Superior temporal gyrus (tissue), 1 donor: ENCODE results near the gene GPR37L1.
"Not testable (repeated sequence)": the region's sequence is repeated elsewhere in the genome, so short reads cannot be mapped to it uniquely, and the experiment has no call there.

Source experiments
- DNase-seq: peaks from one replicate; pipeline ENCODE4 v3.0.0-alpha.2; 2016; ENCODE audit errors: extremely low spot score

The GPR37L1 gene

DNA sequence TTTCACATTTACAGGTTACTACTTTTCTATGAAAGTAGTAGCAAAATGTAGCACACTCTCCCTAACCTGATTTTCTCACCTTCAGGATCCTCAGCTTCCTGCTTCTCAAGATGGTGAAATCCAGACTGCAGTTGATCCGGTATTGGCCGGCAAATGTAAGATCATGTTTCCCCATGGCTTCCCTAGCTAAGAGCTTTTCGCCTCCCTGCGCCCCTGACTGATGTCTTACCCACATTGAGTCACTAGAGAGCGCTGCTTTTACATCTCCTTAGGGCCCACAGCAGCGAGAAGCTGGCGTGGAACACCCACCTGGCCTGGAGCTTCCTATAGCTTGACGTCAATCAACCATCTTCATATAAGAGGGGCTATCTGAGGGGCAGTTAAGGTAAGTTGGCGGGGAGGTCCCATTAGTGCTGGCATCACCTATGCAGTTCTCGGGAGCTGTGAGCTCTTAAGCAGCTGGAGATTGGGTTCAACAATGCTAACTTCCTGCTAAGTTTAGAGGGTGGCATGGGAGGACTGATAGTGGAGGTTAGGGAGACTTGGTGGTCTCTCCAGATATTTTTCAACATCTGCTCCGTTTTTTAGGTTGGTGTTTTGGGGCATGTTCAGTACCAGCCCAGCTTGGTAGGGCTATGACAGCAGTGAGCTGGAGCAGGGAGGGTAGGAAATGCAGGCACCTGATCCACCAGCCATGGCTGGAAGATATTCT, 32.2 kb downstream of the GPR37L1 start:
- DNase-seq = peak; percentile 73

DNA sequence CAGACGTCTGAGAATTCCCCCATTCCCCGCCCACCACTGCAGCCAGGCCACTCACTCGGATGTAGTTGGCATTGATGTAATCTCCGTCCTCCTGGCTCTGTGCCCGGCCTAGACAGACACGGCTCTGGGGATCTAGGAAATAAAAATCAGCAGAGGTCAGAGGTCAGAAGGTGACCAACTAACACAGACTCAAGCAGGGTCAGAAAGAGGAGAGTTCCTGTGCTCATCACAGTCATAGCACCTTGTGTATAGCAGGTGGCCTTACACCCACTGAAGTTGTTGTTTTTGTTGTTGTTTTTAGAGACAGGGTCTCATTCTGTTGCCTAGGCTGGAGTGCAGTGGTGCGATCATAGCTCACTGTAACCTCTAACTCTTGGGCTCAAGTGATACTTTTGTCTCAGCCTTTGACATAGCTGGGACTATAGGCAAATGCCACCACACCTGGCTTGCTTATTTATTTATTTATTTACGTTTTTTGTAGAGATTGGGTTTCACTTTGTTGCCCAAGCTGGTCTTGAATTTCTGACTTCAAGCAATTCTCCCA, 32.8 kb downstream of the GPR37L1 start:
- DNase-seq = no peak

DNA sequence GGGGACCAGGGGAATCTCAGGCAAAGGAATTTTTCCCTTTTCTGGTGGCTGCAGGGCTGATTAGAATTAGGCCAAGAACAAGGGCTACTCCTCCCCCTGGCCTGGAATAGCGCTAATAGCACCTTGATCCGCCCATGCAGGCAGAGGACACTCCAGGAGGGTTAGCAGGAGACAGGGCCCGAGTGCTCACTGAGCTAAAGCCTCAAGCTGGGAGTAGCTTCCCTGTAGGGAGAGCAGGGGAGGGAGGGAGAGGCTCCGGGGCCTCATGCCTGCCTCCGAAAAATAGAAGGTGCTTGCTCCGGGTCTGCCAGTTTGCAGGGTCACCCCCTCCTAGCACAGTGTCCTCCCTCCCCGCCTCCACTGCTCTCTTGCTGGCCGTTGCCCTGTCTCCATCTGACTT, 33.9 kb downstream of the GPR37L1 start:
- no peak for DNase-seq

DNA sequence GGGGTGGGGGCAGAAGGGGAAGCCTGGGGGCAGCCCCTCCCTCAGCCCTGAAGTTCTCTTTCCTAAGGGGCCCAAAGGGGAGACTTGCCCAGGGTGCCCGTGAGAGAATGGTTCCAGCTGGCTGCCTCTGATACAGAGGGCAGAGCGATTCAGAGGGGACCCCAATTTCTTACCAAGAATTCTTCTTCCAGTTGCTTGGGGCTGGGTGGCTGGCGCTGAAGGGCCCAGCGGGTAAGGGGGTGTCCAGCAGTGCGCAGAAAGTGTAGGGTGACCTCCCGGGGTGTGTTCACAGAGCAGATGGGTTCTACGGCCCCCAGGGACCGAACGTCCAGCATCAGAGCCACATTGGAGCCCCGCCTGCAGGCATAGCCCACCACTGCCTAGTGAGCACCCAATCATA, 35.2 kb downstream of the GPR37L1 start:
- no peak for DNase-seq

DNA sequence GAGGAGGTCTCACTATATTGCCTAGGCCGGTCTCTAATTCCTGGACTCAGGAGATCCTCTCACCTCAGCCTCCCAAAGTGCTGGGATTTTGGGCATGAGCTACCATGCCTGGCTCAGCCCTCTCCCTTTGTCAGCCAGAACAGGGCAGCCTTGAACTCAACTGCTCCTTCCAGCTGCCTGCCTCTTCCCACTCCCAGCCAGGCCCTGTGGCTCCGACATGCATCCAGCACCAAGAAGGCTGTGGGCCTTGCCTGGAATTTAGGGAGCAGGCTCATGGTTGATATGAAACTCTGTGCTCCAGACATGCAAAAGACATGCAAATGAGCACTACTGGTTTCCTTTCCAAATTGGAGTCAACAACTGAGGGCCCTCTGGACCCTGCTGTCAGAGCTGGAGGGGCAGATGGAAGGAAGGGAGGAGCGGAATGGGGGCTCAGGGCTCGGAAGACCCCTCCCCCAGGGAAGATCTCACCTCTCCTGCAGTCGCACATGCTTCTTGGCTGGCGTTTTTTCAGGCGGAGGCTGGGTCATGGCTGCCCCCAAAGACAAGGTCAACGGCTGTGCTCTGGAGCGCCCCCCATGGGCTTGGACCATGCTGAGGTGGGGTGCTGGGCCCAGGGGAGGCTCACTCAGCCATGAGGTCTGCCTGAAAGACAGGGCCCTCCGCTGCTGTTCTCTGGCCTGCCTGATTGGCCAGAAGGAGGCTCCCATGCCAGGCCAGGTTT, 36.3 kb downstream of the GPR37L1 start:
- DNase-seq = no peak

DNA sequence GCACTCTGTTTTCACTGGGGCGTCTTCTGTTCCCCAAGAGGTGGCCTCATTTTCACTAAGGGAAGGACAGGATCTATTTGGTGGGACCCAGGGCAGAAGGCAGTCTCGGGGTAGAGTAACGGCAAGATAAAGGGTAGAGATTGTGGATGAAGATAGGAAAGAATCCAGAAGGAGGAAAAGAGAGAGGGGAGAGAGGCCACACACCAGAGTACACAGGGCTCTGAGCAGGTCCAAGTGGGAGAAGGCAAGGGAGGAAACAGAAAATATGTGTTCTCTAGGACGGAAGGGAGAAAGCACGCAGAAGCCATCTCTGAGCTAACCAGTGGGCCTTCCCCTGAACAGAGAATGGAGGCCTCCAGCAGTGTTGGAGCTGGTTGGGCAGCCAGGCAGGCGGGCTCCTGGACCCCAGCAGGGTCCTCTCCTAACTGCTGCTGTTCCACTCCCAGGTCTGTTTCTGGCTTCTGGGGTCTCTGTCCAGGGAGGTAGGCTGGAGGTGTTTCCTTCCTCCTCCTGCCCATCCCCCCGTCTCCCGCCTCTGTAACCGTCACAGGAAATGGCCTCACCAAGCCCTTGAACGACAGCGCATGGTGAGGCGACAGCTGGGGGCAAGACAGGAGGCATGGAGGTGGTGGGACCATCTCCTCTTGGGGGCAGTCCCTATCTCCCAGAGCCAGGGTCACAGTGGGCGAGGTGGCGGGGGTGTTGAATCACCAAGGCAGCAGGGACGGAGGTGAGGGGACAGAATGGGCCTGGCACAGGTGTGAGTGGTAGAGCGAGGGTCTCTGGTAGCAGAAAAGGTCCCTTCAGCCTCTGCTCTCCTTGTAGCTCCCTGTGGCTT, 37.0 kb downstream of the GPR37L1 start:
- no peak for DNase-seq

DNA sequence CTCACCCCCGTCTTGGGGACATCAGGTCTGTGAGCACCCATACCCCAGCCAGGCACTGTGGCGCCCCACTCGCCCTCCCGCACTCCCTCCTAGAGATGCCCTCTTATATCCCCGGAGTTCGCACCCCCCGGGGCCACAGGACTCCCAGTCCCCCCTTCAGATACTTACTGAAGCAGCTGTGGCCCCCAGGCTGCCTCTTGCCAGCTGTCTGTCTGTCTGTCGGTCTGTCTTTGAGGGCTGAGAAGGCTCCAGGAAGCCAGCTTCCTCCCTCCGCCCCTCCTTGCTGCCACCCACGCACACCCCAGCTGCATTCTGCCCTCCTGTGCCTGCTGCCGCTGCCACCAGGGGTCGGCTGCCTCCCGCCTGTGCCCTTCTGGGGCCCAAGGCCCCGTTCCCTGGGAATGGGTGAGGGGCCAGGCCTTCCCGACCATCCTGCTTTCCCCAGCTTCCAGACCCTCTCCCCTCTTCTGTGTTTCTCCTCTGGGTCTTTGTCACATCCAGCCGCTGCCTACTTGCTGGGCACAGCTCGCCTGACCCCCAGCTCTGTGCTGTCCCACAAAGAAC, 37.7 kb downstream of the GPR37L1 start, which contains the start of gene PTPN7:
TSS of gene PTPN7 (minus strand) at position 226 of the 564 bp plus-strand sequence. CDS start 1,200 bp downstream, outside the sequence.
- DNase-seq = no peak

DNA sequence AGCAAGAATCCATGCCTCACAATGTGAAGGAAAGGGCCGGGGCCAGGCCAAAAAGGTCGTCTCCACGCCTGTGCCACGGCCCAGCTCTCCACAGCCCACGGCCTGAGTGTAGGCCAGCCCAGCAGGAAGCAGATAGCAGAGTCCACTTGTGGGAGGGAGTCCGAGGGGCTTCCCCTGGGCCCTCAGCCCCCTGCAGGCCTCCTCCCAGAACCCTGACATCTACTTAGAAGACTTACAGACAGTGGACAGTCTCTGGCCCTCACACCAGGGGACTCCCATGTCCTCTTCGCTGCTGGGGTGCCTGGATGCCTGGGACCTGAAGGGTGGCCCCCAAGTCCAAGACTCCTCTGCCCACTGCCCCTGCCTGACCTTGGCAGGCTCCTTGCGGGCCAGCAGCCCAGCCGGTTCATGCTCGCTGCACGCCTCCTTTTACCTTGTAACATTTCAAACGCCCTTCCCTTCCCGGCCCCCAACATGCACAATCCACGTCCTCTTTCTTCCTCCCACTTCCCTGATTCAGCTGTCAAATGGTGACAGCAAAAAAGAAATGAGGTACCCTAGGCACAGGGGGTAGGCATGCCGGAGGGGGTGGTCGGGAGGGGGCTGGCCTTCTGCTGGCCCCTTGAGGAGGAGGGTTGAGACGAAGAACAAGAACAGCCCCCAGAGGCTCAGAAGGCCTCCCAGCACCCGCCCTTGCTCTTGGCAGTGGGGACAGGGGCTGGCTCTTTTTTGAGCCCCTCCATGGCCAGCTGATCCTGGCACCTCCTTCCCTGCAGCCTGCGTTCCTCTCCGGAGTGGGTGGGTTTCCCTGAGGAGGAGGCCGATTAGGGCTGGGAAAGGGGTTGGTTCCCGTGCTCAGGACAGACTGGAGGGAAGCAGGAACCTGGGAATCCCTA, 38.7 kb downstream of the GPR37L1 start:
- no peak for DNase-seq

DNA sequence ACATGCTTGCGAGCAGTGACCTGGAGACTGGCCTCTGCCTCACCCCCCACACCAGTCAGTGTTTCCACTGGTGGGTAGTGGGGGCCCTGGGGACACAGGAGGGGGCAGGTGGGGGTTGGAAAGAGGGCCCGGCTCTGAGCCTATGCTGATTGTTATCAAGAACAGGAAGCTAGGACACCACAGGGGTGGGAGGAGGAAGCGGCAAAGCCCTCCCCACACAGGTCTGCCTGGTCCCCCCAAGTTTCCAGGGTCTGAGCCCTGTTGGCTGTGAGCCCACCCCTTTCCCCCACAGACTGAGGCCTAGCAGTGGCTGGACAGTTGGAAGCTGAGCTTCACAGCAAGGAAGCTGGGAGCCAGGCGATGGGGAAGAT, 39.3 kb downstream of the GPR37L1 start:
- no peak for DNase-seq

DNA sequence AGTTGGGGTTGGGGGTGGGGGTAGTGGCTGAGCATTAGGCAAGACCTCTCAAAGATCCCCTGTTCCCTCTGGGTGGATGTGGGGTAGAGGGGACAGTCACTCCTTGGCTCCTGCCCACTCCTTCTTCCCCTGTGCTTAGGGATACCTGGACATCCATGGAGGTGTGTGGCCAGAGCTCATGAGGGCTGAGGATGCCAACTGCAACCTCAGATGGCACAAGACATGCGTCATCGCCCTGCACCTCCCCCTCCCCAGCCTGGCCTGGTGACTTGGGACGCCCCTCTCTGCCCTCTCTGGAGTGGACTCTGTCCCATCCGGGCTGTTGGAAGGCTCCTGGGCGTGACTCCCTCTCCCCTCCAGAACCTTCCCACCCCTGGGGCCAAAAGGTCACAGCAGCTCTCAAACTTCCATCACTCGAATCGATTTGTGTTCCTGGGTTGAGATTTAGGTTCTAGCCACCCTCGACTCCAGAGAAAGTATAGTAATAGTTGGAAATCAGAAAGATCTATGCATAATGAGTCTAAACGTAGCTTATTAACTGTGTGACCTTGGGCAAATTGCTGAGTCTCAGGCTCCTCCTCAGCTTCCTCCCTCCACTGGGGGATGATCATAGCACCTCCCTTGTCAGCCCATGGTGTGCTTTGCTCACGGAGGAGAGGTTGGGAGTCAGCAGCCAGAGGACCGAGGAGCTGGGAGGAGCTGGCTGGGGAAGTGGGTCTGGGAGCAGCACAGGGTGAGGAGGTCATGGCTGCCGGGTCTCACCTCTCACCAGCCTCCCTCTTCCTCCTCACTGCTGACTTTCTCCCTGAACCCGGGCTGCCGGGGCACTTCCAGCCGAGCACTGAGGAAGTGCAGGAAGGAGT, 39.9 kb downstream of the GPR37L1 start:
- DNase-seq = no peak

DNA sequence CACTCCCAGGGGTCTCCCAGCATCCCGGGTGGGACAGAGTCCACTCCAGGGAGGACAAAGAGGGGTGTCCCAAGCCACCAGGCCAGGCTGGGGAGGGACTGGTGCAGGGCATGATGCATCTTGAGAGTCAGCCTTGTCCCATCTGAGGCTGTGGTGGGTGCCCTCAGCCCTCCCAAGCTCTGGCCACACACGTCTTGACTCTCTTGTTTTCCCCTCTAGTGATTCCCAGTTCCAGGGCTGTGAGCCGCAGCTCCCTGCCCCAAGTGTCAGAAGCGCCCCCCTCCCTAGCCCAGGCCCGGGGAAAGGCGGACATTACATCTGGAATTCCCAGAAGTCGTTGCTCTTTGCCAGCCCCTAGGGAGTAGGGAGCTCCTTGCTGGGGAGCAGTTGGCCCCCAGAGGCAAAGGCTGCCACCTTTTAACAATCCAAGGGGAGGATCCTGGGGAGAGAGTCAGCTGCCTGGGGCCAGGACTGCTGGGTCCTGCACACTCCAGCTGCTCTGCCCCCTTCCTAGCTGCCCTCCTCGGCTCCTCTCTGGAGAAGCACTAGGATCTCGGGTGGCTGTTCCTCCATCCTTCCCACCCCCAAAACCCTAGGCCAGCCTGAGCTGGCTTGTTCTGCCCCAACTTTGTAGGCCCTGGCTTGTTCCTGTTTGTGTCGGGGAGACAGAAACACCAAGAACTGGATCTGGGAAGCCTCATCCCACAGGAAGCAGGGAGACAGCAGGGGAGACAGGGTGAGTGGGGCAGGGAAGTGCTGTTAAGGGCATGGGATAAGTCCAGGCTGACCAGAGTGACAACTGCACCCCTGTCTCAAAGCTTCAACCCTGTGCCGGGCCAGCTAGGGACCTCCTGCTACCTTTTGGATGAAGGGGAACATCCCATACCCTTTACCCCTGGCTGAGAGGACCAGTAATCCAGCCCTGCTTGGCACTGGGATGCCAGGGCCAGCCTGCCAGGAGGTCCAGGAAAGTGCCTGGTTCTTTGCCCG, 40.9 kb downstream of the GPR37L1 start:
- no peak for DNase-seq

DNA sequence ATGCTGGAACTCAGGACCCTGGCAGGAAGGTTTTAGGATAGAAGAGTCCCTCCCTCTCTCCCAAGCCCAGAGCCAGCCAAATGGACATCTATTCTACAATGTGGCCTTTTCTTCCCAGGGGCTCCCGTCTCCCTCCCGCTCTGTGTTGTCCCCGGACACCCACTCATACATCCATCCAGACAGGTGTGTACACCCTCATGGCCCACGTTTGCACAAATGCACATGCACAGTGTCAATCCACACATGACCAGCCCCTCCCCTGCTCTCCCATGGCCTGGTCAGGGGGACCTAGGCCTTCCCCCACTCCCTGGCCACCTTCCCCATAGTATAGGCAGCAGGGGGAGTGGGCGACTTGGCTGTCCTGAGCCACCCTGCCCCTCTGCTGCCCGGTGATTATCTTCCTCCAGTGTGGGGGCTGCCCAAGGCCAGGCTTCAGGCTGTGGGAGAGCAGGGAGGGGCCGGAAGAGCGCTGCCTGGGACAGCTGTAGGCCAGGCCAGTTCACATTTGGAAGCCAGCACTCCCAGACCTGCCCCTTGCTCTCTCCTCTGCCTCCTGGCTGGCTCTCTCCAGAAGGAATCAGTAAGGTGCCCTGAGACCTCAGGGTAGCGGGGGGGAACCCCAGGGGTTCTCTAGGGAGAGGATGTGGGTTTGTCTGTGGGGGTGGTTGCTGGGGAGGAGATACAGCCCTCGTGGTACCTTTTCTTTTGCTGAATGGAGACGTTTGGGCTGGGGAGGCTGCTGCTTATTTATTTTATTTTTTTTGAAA, 41.7 kb downstream of the GPR37L1 start:
- DNase-seq = no peak

DNA sequence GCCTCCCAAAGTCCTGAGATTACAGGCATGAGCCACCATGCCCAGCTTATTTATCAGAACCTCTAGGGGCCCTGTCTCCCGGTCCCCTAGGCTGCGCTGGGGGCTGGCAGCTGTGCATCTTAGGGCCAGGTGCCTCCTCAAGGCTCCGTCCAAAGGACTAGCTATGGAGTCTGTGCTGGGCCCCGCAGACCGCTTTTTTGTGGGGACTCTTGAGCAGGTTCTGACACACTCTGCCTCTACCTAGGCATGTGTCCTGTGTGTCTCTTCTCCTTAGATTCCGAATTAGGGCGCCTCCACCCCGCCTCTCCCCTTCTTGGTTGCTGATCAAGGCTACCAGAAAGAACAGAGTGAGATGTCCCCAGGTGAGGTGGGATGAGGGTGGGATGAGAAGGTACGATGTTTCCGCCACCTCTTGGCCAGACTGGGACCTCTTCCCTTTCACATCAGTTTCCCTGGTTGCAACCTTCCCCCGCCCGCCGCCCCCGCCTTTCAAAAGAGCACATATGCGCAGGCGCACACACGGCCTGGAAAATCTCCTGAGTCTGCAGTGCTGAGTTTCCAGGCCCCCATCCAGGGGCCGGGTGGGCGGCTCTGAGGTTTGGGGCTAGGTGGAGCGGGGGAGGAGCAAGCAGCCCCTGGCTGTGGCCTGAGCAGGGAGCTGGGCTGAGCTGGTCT, 42.7 kb downstream of the GPR37L1 start:
- no peak for DNase-seq

DNA sequence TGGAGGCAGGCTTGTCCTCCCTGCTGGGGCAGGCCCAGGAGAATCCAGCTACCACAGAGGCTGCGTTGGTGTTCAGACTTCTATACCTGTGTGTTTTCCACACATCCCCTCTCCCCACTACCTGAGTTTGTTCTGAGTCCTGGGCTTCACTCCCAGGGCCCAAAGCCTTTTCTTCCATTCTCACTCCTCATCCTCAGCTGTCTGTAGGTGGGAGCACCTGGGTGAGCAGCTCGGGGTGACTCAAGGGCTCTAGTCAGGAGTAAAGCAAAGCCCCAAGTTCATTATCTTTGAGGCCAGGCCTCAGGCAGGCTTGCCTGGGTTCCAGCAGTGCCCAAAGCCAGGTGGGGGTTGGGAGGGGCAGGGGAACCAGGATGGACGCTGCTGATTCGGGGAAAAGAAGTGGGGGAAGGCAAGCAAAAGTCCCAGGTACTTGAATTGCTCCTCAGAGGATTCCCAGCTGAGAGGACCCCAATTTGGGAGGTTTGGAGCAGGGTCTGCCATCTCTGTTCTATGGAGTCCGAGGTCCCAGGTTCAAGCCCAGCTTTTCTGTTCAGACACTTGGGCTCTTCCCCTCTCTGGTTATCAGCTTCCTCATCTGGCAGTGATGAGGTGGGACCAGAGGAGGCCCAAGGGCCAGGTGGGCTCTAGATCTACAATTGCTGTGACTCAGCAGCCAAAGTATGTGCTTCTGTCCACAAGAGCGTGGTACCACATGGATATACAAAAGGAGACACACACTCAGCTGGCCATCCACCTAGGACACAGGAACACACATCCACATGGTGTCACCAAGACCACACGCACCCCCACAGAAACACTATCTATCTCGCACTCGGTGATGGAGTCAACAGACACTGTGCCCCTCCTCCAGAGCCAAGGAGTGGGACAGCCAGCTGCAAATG, 43.5 kb downstream of the GPR37L1 start:
- no peak for DNase-seq

DNA sequence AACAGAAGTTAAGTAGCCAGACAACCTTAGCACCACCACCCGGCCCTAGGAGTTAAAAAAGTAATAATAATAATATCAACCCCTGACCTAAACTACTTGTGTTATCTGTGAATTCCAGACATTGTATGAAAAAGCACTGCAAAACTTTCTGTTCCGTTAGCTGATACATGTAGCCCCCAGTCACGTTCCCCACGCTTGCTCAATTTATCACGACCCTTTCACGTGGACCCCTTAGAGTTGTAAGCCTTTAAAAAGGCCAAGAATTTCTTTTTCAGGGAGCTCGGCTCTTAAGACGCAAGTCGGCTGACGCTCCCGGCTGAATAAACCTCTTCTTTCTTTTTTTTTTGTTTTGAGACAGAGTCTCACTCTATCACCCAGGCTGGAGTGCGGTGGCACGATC, 44.3 kb downstream of the GPR37L1 start:
- not testable (repeated sequence) for DNase-seq

DNA sequence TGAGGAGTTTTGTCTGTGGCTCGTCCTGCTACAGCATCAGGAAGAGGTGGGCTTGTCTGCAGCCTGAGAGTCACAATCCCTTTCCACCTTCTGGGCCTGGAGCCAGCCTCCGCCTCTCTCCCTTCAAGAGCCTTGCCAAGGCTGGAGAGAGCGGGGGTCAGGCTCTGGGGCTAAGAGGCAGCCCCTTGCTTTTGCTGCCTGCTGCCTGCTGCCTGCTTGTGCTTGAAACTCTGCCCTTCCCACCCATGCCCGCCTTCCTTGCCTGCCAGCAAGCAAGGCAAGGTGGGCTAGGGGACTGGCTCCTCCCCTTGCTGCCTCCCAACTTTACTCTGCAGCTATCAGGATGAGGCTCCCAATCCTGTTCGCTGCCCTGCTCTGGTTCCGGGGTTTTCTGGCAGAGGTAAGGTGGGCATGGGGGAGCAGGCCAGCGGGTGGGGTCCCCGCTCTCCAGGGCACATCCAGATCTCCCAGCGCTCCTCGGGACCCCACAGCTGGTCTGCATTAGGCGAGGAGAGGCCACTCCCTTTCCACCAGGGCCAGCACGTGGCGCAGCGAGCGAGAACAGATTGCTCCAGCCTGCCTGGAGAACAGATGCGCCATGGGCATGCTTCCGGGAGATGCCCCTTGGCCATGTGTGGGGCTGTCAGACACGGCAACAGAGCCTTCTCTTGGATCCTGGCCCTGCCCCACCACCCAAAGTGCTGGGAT, 45.1 kb downstream of the GPR37L1 start:
- no peak for DNase-seq
